Chondrocyte (in vitro differentiated cells): ENCODE measurements around the gene NRN1. TPM values are rescaled to one million over a fixed set of nuclear protein-coding genes. Genes with fewer than 3 reads are reported as not detected.

Source experiments
- DNase-seq: peaks from one replicate; pipeline ENCODE4 v3.0.0; 2021; ENCODE audit warnings: mixed read lengths, low spot score
- H3K27ac Mint-ChIP-seq: one replicate; pipeline ENCODE4 v1.8.0; 2021; ENCODE audit warnings: mild to moderate bottlenecking, moderate library complexity, mixed read lengths; ENCODE audit not compliant: unreplicated experiment
- H3K27me3 Mint-ChIP-seq: 2 replicates; pipeline ENCODE4 v1.8.0; 2021; ENCODE audit warnings: low read depth, mixed read lengths
- H3K36me3 Mint-ChIP-seq: 2 replicates; pipeline ENCODE4 v1.8.0; 2021; ENCODE audit warnings: low read depth, mixed read lengths
- H3K4me1 Mint-ChIP-seq: 2 replicates; pipeline ENCODE4 v1.8.0; 2021; ENCODE audit warnings: low read depth, mild to moderate bottlenecking, mixed read lengths
- H3K4me3 Mint-ChIP-seq: one replicate; pipeline ENCODE4 v1.8.0; 2021; ENCODE audit warnings: mild to moderate bottlenecking, moderate library complexity, mixed read lengths; ENCODE audit not compliant: unreplicated experiment
- H3K9me3 Mint-ChIP-seq: 2 replicates; pipeline ENCODE4 v1.8.0; 2021; ENCODE audit warnings: low read depth, mixed read lengths
- CTCF ChIP-seq: fragments of 200-600 bp; sonication (generic); IDR thresholded peaks from 2 replicates; pipeline ENCODE4 v1.5.0; 2021; ENCODE audit warnings: antibody characterized with exemption, mild to moderate bottlenecking, moderate library complexity
- total RNA-seq: library from RNA; stranded (reverse); gene quantifications from 3 replicates; pipeline ENCODE4 v1.2.1, GENCODE V29; 2021

NRN1 gene
- total RNA-seq, 1 donor from 2014 or later = 3.1 TPM

GRCh38 chr6:6002005-6002847, 4.5 kb downstream of the NRN1 start:
- TF ChIP-seq CTCF = no peak
- H3K4me1 Mint-ChIP-seq = peaks cover 53% of the 10 kb centered on the region
- peaks cover 5% of the 10 kb centered on the region for H3K9me3 Mint-ChIP-seq
- H3K4me3 Mint-ChIP-seq = no peak overlapping the region
- peak overlapping the region; percentile 24 for H3K27ac Mint-ChIP-seq
- peaks cover 83% of the 10 kb centered on the region for H3K27me3 Mint-ChIP-seq
- peaks cover 8% of the 10 kb centered on the region for H3K36me3 Mint-ChIP-seq
- DNase-seq = no peak

GRCh38 chr6:6001443-6001842, 5.3 kb downstream of the NRN1 start:
- Mint-ChIP-seq H3K27me3 (peaks cover 83% of the 10 kb centered on the region), H3K4me3 (no peak overlapping the region), H3K9me3 (peaks cover 5% of the 10 kb centered on the region), H3K4me1 (peaks cover 53% of the 10 kb centered on the region), H3K27ac (no peak overlapping the region), H3K36me3 (peaks cover 8% of the 10 kb centered on the region)
- no peak for DNase-seq
- no peak for TF ChIP-seq CTCF

- no peak overlapping the region for H3K4me3 Mint-ChIP-seq
- no peak overlapping the region for H3K27ac Mint-ChIP-seq
- no peak for DNase-seq
- peaks cover 5% of the 10 kb centered on the region for H3K9me3 Mint-ChIP-seq
- peaks cover 11% of the 10 kb centered on the region for H3K36me3 Mint-ChIP-seq
- peaks cover 83% of the 10 kb centered on the region for H3K27me3 Mint-ChIP-seq
- peaks cover 61% of the 10 kb centered on the region for H3K4me1 Mint-ChIP-seq
- no peak for TF ChIP-seq CTCF
Measured at GRCh38 chr6:5999688-6000608, 6.8 kb downstream of the NRN1 start.

GRCh38 chr6:5998711-5999687, 7.7 kb downstream of the NRN1 start:
- Mint-ChIP-seq H3K4me3 (peak overlapping the region; percentile 29), H3K9me3 (peaks cover 5% of the 10 kb centered on the region), H3K4me1 (peaks cover 53% of the 10 kb centered on the region), H3K27ac (no peak overlapping the region), H3K36me3 (peaks cover 12% of the 10 kb centered on the region), H3K27me3 (peaks cover 83% of the 10 kb centered on the region)
- DNase-seq = no peak
- TF ChIP-seq CTCF = peak; percentile 68
